AG10803 (cell line): ENCODE data around the gene PYGB.

Experiments used
- DNase-seq: peaks from one replicate; pipeline ENCODE4 v3.0.0; 2010; ENCODE audit warnings: low read depth
- H3K4me3 ChIP-seq: 2 replicates; pipeline ENCODE4 v1.5.1; 2011; ENCODE audit warnings: mild to moderate bottlenecking, low read length, control low read depth
- TF ChIP-seq, protein P1 (sequence below): conservative IDR thresholded peaks from 2 replicates; pipeline ENCODE4 v1.5.1; 2011; ENCODE audit warnings: mild to moderate bottlenecking, low read length, control low read depth, inconsistent platforms

The PYGB gene

GRCh38 chr20:25205277-25206062 is 42.4 kb upstream of the PYGB start:
- DNase-seq = no peak
- TF ChIP-seq, protein P1, sequence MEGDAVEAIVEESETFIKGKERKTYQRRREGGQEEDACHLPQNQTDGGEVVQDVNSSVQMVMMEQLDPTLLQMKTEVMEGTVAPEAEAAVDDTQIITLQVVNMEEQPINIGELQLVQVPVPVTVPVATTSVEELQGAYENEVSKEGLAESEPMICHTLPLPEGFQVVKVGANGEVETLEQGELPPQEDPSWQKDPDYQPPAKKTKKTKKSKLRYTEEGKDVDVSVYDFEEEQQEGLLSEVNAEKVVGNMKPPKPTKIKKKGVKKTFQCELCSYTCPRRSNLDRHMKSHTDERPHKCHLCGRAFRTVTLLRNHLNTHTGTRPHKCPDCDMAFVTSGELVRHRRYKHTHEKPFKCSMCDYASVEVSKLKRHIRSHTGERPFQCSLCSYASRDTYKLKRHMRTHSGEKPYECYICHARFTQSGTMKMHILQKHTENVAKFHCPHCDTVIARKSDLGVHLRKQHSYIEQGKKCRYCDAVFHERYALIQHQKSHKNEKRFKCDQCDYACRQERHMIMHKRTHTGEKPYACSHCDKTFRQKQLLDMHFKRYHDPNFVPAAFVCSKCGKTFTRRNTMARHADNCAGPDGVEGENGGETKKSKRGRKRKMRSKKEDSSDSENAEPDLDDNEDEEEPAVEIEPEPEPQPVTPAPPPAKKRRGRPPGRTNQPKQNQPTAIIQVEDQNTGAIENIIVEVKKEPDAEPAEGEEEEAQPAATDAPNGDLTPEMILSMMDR = no peak
- H3K4me3 ChIP-seq = no peak overlapping the region

- no peak for DNase-seq
- TF ChIP-seq, protein P1 = no peak
Observed at GRCh38 chr20:25206063-25206403, 41.9 kb upstream of the PYGB start.

GRCh38 chr20:25206548-25206947 is 41.3 kb upstream of the PYGB start:
- DNase-seq = no peak
- no peak overlapping the region for H3K4me3 ChIP-seq
- TF ChIP-seq, protein P1 = no peak

More at GRCh38 chr20:25206063-25206403, 41.9 kb upstream of the PYGB start:
- H3K4me3 ChIP-seq = no peak overlapping the region

GRCh38 chr20:25207149-25207959 is 40.5 kb upstream of the PYGB start:
- DNase-seq = no peak
- H3K4me3 ChIP-seq = no peak overlapping the region
- TF ChIP-seq, protein P1 = no peak

GRCh38 chr20:25207960-25208534 is 39.8 kb upstream of the PYGB start:
- TF ChIP-seq, protein P1 = no peak
- no peak overlapping the region for H3K4me3 ChIP-seq
- DNase-seq = no peak

GRCh38 chr20:25209400-25209799 is 38.5 kb upstream of the PYGB start:
- no peak for DNase-seq
- TF ChIP-seq, protein P1 = no peak
- H3K4me3 ChIP-seq = no peak overlapping the region
